Astrocyte (in vitro differentiated cells and primary cell): ENCODE results near the gene MAS1. TPM values are rescaled to one million over a fixed set of nuclear protein-coding genes. Genes with fewer than 3 reads are reported as not detected.
"Not testable (repeated sequence)": the region's sequence is repeated elsewhere in the genome, so short reads cannot be mapped to it uniquely, and the experiment has no call there.

ENCODE experiments used
- DNase-seq: peaks from one replicate; pipeline ENCODE4 v3.0.0-alpha.2; 2010; ENCODE audit warnings: low read depth
- FAIRE-seq: peaks from 2 replicates; lab custom pipeline; 2011; peaks lifted over from hg19 to GRCh38; lab: Jason Lieb, UNC
- H2AFZ ChIP-seq: 2 replicates; pipeline ENCODE4 v1.6.0; 2012; ENCODE audit warnings: low read depth, low read length, inconsistent platforms
- H3K27ac ChIP-seq: 2 replicates; pipeline ENCODE4 v1.5.1; 2011; ENCODE audit warnings: low read depth, low read length, inconsistent platforms
- H3K27me3 ChIP-seq: 2 replicates; pipeline ENCODE4 v1.6.0; 2011; ENCODE audit warnings: low read length, inconsistent platforms; ENCODE audit not compliant: insufficient read depth
- H3K36me3 ChIP-seq: 2 replicates; pipeline ENCODE4 v1.5.1; 2011; ENCODE audit warnings: low read length, inconsistent platforms; ENCODE audit not compliant: insufficient read depth
- H3K4me1 ChIP-seq: 2 replicates; pipeline ENCODE4 v1.5.1; 2011; ENCODE audit warnings: low read length, inconsistent platforms; ENCODE audit not compliant: insufficient read depth
- H3K4me2 ChIP-seq: 2 replicates; pipeline ENCODE4 v1.6.0; 2012; ENCODE audit warnings: low read length, inconsistent platforms
- H3K4me3 ChIP-seq: 2 replicates; pipeline ENCODE4 v1.5.1; 2011; ENCODE audit warnings: low read depth, mild to moderate bottlenecking, low read length, inconsistent platforms; ENCODE audit not compliant: insufficient read depth
- H3K79me2 ChIP-seq: 2 replicates; pipeline ENCODE4 v1.6.0; 2012; ENCODE audit warnings: mild to moderate bottlenecking, low read length, inconsistent platforms; ENCODE audit not compliant: insufficient read depth
- H3K9ac ChIP-seq: 2 replicates; pipeline ENCODE4 v1.6.0; 2012; ENCODE audit warnings: mild to moderate bottlenecking, low read length, inconsistent platforms
- H3K9me3 ChIP-seq: 2 replicates; pipeline ENCODE4 v1.5.1; 2012; ENCODE audit warnings: low read depth, mild to moderate bottlenecking, low read length, inconsistent platforms; ENCODE audit not compliant: insufficient read depth
- H4K20me1 ChIP-seq: 2 replicates; pipeline ENCODE4 v1.6.0; 2012; ENCODE audit warnings: low read length, inconsistent platforms; ENCODE audit not compliant: insufficient read depth
- H3K27ac Mint-ChIP-seq: one replicate; pipeline ENCODE4 v1.8.0; 2021; ENCODE audit warnings: mild to moderate bottlenecking, mixed read lengths; ENCODE audit not compliant: unreplicated experiment
- H3K27me3 Mint-ChIP-seq: one replicate; pipeline ENCODE4 v1.8.0; 2021; ENCODE audit warnings: low read depth, mixed read lengths; ENCODE audit not compliant: unreplicated experiment
- H3K36me3 Mint-ChIP-seq: one replicate; pipeline ENCODE4 v1.8.0; 2021; ENCODE audit warnings: low read depth, mixed read lengths; ENCODE audit not compliant: unreplicated experiment
- H3K4me1 Mint-ChIP-seq: one replicate; pipeline ENCODE4 v1.8.0; 2021; ENCODE audit warnings: low read depth, mixed read lengths; ENCODE audit not compliant: unreplicated experiment
- H3K4me3 Mint-ChIP-seq: one replicate; pipeline ENCODE4 v1.8.0; 2021; ENCODE audit warnings: mild to moderate bottlenecking, moderate library complexity, mixed read lengths; ENCODE audit not compliant: unreplicated experiment
- H3K9me3 Mint-ChIP-seq: one replicate; pipeline ENCODE4 v1.8.0; 2021; ENCODE audit warnings: mild to moderate bottlenecking, mixed read lengths; ENCODE audit not compliant: unreplicated experiment
- CTCF ChIP-seq: IDR thresholded peaks from 2 replicates; pipeline ENCODE4 v1.5.1; 2011; ENCODE audit warnings: low read depth, mild to moderate bottlenecking, inconsistent platforms, low read length, moderate library complexity; ENCODE audit not compliant: insufficient read depth
- EZH2 ChIP-seq: IDR thresholded peaks from 2 replicates; pipeline ENCODE4 v1.6.1; 2012; ENCODE audit warnings: mild to moderate bottlenecking, low read length, inconsistent platforms; ENCODE audit not compliant: insufficient read depth
- total RNA-seq: library from RNA; stranded (reverse); gene quantifications from 2 replicates; pipeline ENCODE4 v1.2.1, GENCODE V29; 2021

The MAS1 gene
- total RNA-seq, 1 donor from 2014 or later, result not detected

DNA sequence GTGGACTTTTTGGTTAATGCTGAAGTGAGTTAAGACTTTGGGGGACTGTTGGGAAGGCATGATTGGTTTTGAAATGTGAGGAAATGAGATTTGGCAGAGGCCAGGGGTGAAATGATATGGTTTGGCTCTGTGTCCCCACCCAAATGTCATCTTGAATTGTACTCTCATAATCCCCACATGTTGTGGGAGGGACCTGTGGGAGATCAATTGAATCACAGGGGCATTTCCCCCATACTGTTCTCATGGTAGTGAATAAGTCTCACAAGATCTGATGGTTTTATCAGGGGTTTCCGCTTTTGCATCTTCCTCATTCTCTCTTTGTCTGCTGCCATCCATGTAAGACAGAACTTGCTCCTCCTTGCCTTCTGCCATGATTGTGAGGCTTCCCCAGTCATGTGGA is 40.9 kb upstream of the MAS1 start:
- not testable (repeated sequence) for FAIRE-seq, H3K79me2 ChIP-seq, H3K27me3 ChIP-seq, H3K27ac Mint-ChIP-seq, H3K36me3 ChIP-seq, H3K4me2 ChIP-seq, H3K27me3 Mint-ChIP-seq, H2AFZ ChIP-seq, H3K4me1 Mint-ChIP-seq, H3K36me3 Mint-ChIP-seq, H3K4me3 ChIP-seq, H3K4me3 Mint-ChIP-seq, DNase-seq, H3K27ac ChIP-seq, H3K4me1 ChIP-seq, H3K9me3 ChIP-seq, H4K20me1 ChIP-seq, H3K9ac ChIP-seq
- H3K9me3 Mint-ChIP-seq, result peaks cover 11% of the 10 kb centered on the region

GRCh38 chr6:159852877-159853276 is 37.9 kb upstream of the MAS1 start:
- DNase-seq, result no peak
- Mint-ChIP-seq H3K27me3 (peaks cover 3% of the 10 kb centered on the region), H3K36me3 (no peaks in the 10 kb centered on the region), H3K27ac (no peak overlapping the region), H3K9me3 (peaks cover 11% of the 10 kb centered on the region), H3K4me3 (no peak overlapping the region), H3K4me1 (no peaks in the 10 kb centered on the region)
- Histone ChIP-seq H3K27ac (no peak overlapping the region), H3K9ac (no peak overlapping the region), H3K4me1 (no peaks in the 10 kb centered on the region), H3K4me2 (no peak overlapping the region), H3K4me3 (no peak overlapping the region), H3K9me3 (no peaks in the 10 kb centered on the region), H3K36me3 (no peaks in the 10 kb centered on the region), H3K79me2 (no peaks in the 10 kb centered on the region), H3K27me3 (no peaks in the 10 kb centered on the region), H2AFZ (no peak overlapping the region), H4K20me1 (no peaks in the 10 kb centered on the region)
- no peak for FAIRE-seq
- TF ChIP-seq CTCF, result no peak
- TF ChIP-seq EZH2, result no peak

GRCh38 chr6:159853754-159854153 is 37.0 kb upstream of the MAS1 start:
- Mint-ChIP-seq H3K9me3 (peaks cover 4% of the 10 kb centered on the region), H3K36me3 (no peaks in the 10 kb centered on the region), H3K4me1 (no peaks in the 10 kb centered on the region), H3K27ac (no peak overlapping the region), H3K27me3 (peaks cover 3% of the 10 kb centered on the region), H3K4me3 (no peak overlapping the region)
- DNase-seq (no peak), FAIRE-seq (no peak)
- H2AFZ ChIP-seq, result no peak overlapping the region
- no peak overlapping the region for H3K4me3 ChIP-seq
- no peaks in the 10 kb centered on the region for H3K36me3 ChIP-seq
- no peak overlapping the region for H3K9ac ChIP-seq
- H3K79me2 ChIP-seq, result no peaks in the 10 kb centered on the region
- no peaks in the 10 kb centered on the region for H3K4me1 ChIP-seq
- no peaks in the 10 kb centered on the region for H3K27me3 ChIP-seq
- no peak overlapping the region for H3K4me2 ChIP-seq
- TF ChIP-seq EZH2 (no peak), CTCF (no peak)
- no peaks in the 10 kb centered on the region for H3K9me3 ChIP-seq
- no peaks in the 10 kb centered on the region for H4K20me1 ChIP-seq
- H3K27ac ChIP-seq, result no peak overlapping the region
